WI38 (cell line): Measurements from ENCODE around the gene MAGEA2.
"Not testable (repeated sequence)": the region's sequence is repeated elsewhere in the genome, so short reads cannot be mapped to it uniquely, and the experiment has no call there.

ENCODE experiments used
- H3K4me3 ChIP-seq: 2 replicates; pipeline ENCODE4 v1.5.1; 2011; ENCODE audit warnings: low read depth, mild to moderate bottlenecking, control low read depth, low read length
- TF ChIP-seq, protein P1 (sequence below): IDR thresholded peaks from 2 replicates; pipeline ENCODE4 v1.5.1; 2012; ENCODE audit warnings: low read depth, mild to moderate bottlenecking, control low read depth, low read length

Gene MAGEA2

DNA sequence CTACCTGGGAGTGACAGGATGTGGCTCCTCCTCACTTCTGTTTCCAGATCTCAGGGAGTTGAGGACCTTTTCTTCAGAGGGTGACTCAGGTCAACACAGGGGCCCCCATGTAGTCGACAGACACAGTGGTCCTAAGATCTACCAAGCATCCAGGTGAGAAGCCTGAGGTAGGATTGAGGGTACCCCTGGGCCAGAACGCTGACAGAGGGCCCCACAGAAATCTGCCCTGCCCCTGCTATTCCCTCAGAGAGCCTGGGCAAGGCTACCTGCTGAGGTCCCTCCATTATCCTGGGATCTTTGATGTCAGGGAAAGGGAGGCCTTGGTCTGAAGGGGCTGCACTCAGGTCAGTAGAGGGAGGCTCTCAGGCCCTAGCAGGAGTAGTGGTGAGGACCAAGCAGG, 18.5 kb downstream of the MAGEA2 start:
- no peak overlapping the region for H3K4me3 ChIP-seq
- TF ChIP-seq, protein P1, sequence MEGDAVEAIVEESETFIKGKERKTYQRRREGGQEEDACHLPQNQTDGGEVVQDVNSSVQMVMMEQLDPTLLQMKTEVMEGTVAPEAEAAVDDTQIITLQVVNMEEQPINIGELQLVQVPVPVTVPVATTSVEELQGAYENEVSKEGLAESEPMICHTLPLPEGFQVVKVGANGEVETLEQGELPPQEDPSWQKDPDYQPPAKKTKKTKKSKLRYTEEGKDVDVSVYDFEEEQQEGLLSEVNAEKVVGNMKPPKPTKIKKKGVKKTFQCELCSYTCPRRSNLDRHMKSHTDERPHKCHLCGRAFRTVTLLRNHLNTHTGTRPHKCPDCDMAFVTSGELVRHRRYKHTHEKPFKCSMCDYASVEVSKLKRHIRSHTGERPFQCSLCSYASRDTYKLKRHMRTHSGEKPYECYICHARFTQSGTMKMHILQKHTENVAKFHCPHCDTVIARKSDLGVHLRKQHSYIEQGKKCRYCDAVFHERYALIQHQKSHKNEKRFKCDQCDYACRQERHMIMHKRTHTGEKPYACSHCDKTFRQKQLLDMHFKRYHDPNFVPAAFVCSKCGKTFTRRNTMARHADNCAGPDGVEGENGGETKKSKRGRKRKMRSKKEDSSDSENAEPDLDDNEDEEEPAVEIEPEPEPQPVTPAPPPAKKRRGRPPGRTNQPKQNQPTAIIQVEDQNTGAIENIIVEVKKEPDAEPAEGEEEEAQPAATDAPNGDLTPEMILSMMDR, result no peak

DNA sequence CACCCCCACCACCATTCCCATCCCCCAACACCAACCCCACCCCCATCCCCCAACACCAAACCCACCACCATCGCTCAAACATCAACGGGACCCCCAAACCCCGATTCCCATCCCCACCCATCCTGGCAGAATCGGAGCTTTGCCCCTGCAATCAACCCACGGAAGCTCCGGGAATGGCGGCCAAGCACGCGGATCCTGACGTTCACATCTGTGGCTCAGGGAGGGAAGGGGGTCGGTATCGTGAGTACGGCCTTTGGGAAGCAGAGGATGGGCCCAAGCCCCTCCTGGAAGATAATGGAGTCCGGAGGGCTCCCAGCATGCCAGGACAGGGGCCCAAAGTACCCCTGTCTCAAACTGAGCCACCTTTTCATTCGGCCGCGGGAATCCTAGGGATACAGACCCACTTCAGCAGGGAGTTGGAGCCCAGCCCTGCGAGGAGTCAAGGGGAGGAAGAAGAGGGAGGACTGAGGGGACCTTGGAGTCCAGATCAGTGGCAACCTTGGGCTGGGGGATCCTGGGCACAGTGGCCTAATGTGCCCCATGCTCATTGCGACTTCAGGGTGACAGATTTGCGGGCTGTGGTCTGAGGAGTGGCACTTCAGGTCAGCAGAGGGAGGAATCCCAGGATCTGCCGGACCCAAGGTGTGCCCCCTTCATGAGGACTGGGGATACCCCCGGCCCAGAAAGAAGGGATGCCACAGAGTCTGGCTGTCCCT, 19.3 kb downstream of the MAGEA2 start:
- H3K4me3 ChIP-seq, result 0 out of 2 replicates have a peak overlapping the region, but pooled peaks have one; percentile 5

DNA sequence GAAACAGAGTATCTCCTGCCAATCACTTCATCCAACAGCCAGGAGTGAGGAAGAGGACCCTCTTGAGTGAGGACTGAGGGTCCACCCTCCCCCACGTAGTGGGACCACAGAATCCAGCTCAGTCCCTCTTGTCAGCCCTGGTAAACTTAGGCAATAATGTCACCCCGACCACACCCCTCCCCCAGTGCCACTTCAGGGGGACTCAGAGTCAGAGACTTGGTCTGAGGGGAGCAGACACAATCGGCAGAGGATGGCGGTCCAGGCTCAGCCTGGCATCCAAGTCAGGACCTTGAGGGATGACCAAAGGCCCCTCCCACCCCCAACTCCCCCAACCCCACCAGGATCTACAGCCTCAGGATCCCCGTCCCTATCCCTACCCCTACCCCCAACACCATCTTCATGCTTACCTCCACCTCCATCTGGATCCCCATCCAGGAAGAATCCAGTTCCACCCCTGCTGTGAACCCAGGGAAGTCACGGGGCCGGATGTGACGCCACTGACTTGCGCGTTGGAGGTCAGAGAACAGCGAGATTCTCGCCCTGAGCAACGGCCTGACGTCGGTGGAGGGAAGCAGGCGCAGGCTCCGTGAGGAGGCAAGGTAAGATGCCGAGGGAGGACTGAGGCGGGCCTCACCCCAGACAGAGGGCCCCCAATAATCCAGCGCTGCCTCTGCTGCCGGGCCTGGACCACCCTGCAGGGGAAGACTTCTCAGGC, 20.2 kb downstream of the MAGEA2 start, which contains the start of the genes CSAG1 and MAGEA12:
Gene CSAG1, minus strand, starts transcription at position 461 of the 715 bp plus-strand sequence. CDS start 1,261 bp downstream, outside the sequence.
Gene MAGEA12, plus strand, starts transcription at position 497 of the 715 bp plus-strand sequence. CDS start 2,405 bp downstream, outside the sequence.
- TF ChIP-seq, protein P1, result no peak
- H3K4me3 ChIP-seq, result peak within 1 kb of the TSS; percentile 41

DNA sequence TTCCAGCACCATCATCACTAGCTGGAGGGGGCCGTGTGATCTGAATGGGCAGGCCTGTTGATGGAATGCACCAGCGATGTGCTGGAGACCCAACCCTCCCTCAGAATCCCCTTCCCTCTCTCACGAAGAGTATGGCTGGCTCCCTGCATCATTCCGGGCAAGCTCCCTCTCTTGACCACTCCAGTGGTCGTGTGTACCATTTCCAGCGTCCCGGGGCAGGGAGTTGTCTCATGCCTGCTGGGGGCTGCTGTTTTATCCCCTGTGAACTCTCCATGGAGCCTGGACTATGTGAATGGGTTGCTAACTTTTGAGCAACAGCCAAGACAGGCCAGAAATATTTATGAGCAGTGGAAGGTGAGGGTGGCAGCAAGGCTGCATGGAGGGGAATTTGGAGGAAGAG, 28.2 kb downstream of the MAGEA2 start:
- TF ChIP-seq, protein P1, result no peak
- H3K4me3 ChIP-seq, result no peak overlapping the region

DNA sequence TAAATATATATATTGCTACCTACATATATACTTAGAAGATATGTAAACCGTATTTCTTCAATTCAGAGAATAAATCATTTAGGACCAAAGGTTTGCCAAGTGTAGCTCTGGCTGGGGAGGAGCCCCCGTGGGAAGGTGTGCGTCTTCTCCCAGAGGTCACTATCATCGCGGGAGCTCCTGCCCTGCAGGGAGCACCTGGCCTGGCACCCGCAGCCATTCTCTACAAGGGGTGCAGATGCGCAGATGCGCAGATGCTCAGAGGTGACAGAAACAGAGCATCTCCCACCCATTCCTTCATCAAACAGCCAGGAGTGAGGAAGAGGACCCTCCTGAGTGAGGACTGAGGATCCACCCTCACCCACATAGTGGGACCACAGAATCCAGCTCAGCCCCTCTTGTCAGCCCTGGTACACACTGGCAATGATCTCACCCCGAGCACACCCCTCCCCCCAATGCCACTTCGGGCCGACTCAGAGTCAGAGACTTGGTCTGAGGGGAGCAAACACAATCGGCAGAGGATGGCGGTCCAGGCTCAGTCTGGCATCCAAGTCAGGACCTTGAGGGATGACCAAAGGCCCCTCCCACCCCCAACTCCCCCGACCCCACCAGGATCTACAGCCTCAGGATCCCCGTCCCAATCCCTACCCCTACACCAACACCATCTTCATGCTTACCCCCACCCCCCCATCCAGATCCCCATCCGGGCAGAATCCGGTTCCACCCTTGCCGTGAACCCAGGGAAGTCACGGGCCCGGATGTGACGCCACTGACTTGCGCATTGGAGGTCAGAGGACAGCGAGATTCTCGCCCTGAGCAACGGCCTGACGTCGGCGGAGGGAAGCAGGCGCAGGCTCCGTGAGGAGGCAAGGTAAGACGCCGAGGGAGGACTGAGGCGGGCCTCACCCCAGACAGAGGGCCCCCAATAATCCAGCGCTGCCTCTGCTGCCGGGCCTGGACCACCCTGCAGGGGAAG, 39.5 kb downstream of the MAGEA2 start, which contains the start of gene MAGEA2B:
Gene MAGEA2B, plus strand, starts transcription at position 814 of the 973 bp plus-strand sequence. CDS start 2,479 bp downstream, outside the sequence.
- H3K4me3 ChIP-seq, result not testable (repeated sequence)

DNA sequence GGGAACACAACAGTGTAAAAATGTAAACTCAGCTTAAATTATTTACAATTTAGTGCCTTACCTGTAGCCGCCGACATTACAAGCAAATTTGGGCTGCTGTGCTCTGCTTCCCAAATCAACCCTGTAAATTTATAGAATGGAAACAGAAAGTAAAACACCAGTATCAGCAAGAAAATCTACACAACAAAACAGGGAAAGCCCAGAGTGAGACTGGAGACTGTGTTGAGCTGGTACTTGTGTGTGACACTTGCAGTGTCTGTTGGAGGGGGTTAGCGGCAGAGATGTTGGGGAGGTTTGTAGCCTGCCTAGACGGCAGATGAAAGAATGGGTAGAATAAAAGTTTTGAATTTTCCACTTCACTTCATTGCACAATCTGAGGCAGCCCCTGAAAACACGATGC, 40.4 kb downstream of the MAGEA2 start:
- not testable (repeated sequence) for H3K4me3 ChIP-seq

DNA sequence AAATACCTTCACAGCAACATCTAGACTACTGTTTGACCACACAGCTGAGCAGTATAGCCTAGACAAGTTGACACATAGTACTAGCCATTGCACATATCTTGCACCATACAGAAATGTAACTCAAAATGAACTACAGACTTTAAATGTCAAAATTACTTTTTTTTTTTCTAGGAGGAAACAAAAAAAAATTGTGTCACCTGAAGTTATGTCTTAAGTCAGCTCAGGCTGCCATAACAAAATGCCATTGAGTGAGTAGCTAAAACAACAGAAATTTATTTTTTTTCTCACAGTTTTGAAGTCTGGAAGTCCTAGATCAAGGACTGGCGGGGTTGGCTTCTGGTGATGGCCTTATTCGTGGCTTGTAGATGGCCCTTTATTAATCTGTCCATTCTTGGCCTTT, 44.5 kb downstream of the MAGEA2 start, which contains the start of gene CSAG2:
Gene CSAG2, minus strand, starts transcription at position 101 of the 400 bp plus-strand sequence. CDS start 161 bp downstream, outside the sequence.
- H3K4me3 ChIP-seq, result not testable (repeated sequence)

DNA sequence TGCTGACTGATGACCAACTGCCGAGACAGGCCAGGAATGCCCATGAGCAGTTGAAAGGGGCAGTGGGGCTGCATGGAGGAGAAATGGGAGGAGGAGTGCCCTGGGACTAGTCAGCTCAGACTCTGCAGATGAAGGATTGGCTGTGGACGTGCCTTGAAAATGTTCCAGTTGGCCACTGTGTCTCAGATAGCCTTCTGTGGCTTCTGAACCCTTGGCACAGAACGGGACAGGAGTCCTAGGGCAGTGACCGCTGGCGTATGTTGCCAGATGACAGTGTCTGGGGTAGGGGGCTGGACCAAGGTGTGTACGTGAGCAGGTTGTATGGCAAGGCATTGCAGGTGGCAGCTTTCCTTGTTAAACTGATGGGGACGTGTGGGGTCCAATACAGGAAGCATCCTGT, 47.1 kb downstream of the MAGEA2 start:
- not testable (repeated sequence) for H3K4me3 ChIP-seq

DNA sequence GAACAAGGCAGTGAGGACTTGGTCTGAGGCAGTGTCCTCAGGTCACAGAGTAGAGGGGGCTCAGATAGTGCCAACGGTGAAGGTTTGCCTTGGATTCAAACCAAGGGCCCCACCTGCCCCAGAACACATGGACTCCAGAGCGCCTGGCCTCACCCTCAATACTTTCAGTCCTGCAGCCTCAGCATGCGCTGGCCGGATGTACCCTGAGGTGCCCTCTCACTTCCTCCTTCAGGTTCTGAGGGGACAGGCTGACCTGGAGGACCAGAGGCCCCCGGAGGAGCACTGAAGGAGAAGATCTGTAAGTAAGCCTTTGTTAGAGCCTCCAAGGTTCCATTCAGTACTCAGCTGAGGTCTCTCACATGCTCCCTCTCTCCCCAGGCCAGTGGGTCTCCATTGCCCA, 53.3 kb downstream of the MAGEA2 start:
- H3K4me3 ChIP-seq, result not testable (repeated sequence)
